Panc1 (cell line): Measurements from ENCODE around the gene GABRD. TPM values are rescaled to one million over a fixed set of nuclear protein-coding genes. Genes with fewer than 3 reads are reported as not detected.

Source experiments
- ATAC-seq: fragments of 200-7000 bp; cut with Tn5 transposase; 2 replicates; pipeline ENCODE4 v1.9.1; 2020; ENCODE audit warnings: mild to moderate bottlenecking, moderate library complexity
- BruUV-seq: library from RNA; stranded (reverse); fragments of 400-500 nt; replicated peaks from 2 replicates; lab custom pipeline; 2021; lab: Mats Ljungman, UMichigan
- CTCF ChIA-PET: fragments of 300-600 bp; sonication (Branson Sonifier 250); formaldehyde crosslinking; loops from one replicate; lab custom pipeline; 2022; ENCODE audit warnings: antibody characterized with exemption; lab: Charles Lee
- POLR2A ChIA-PET: fragments of 300-600 bp; sonication (Branson Sonifier 250); formaldehyde crosslinking; loops from one replicate; lab custom pipeline; 2022; ENCODE audit warnings: antibody characterized with exemption; lab: Charles Lee
- DNase-seq: peaks from one replicate; pipeline ENCODE4 v3.0.0-alpha.2; 2010; ENCODE audit warnings: low read depth, low spot score
- H3K27ac ChIP-seq: 2 replicates; pipeline ENCODE4 v1.5.1; 2011; ENCODE audit warnings: mild to moderate bottlenecking, low read length, inconsistent platforms
- H3K27me3 ChIP-seq: fragments of 200-500 bp; sonication (Bioruptor generic); 2 replicates; pipeline ENCODE4 v1.6.0; 2014; ENCODE audit warnings: low read length, inconsistent platforms; ENCODE audit not compliant: control insufficient read depth, insufficient read depth
- H3K36me3 ChIP-seq: fragments of 200-500 bp; sonication (Bioruptor generic); 2 replicates; pipeline ENCODE4 v1.5.1; 2014; ENCODE audit warnings: inconsistent platforms, mild to moderate bottlenecking, low read length, moderate library complexity; ENCODE audit not compliant: control insufficient read depth, insufficient read depth
- H3K4me1 ChIP-seq: 2 replicates; pipeline ENCODE4 v1.5.1; 2011; ENCODE audit warnings: inconsistent platforms, mild to moderate bottlenecking, low read length, moderate library complexity; ENCODE audit not compliant: control insufficient read depth, insufficient read depth
- H3K4me3 ChIP-seq, 2 experiments: 2 replicates each; pipeline ENCODE4 v1.5.1; 2011 to 2012; ENCODE audit warnings: low read depth in 2 of 2, low read length in 2 of 2, mild to moderate bottlenecking in 2 of 2, inconsistent platforms in 1 of 2, moderate library complexity in 1 of 2
- H3K9me3 ChIP-seq: fragments of 200-500 bp; sonication (Bioruptor generic); 2 replicates; pipeline ENCODE4 v1.5.1; 2014; ENCODE audit warnings: low read depth, mild to moderate bottlenecking, inconsistent platforms, low read length, moderate library complexity; ENCODE audit not compliant: control insufficient read depth, insufficient read depth
- POLR2AphosphoS5 ChIP-seq: IDR thresholded peaks from 2 replicates; pipeline ENCODE4 v1.6.1; 2012; ENCODE audit warnings: mild to moderate bottlenecking, low read depth, low read length, moderate library complexity
- REST ChIP-seq, 2 experiments: IDR thresholded peaks; 2 replicates each; pipeline ENCODE4 v1.6.1; 2011 to 2012; ENCODE audit warnings: low read depth in 2 of 2, control low read depth in 1 of 2, low read length in 1 of 2, mild to moderate bottlenecking in 1 of 2, moderate library complexity in 1 of 2; ENCODE audit not compliant: insufficient read depth in 1 of 2
- SIN3A ChIP-seq: IDR thresholded peaks from 2 replicates; pipeline ENCODE4 v1.6.1; 2012; ENCODE audit warnings: low read depth, mild to moderate bottlenecking, low read length, moderate library complexity, borderline replicate concordance; ENCODE audit not compliant: insufficient read depth
- TCF7L2 ChIP-seq: IDR thresholded peaks from 2 replicates; pipeline ENCODE4 v1.6.1; 2011; ENCODE audit warnings: mild to moderate bottlenecking, low read depth, low read length, inconsistent platforms
- in situ Hi-C: cut with HindIII; loops from 2 replicates; pipeline ENCODE4 v1.10.0; 2016; ENCODE audit warnings: low sequenced_read_pairs, low pct_unique_long_range_greater_than_20kb
- intact Hi-C: fragments of 100-400 bp; cut with micrococcal nuclease; formaldehyde crosslinking; loops from one replicate; pipeline ENCODE4 v1.10.0; 2022; ENCODE audit not compliant: unreplicated experiment
- total RNA-seq: library from RNA; stranded (reverse); gene quantifications from one replicate; pipeline ENCODE4 v1.2.1, GENCODE V29; 2021; ENCODE audit not compliant: unreplicated experiment
- TF ChIP-seq, protein P1 (sequence below): fragments of 450-650 bp; IDR thresholded peaks from 2 replicates; pipeline ENCODE4 v1.5.1; 2017; ENCODE audit warnings: mild to moderate bottlenecking

GABRD gene
- total RNA-seq, 1 experiment from 2014 or later: 3.0 TPM

DNA sequence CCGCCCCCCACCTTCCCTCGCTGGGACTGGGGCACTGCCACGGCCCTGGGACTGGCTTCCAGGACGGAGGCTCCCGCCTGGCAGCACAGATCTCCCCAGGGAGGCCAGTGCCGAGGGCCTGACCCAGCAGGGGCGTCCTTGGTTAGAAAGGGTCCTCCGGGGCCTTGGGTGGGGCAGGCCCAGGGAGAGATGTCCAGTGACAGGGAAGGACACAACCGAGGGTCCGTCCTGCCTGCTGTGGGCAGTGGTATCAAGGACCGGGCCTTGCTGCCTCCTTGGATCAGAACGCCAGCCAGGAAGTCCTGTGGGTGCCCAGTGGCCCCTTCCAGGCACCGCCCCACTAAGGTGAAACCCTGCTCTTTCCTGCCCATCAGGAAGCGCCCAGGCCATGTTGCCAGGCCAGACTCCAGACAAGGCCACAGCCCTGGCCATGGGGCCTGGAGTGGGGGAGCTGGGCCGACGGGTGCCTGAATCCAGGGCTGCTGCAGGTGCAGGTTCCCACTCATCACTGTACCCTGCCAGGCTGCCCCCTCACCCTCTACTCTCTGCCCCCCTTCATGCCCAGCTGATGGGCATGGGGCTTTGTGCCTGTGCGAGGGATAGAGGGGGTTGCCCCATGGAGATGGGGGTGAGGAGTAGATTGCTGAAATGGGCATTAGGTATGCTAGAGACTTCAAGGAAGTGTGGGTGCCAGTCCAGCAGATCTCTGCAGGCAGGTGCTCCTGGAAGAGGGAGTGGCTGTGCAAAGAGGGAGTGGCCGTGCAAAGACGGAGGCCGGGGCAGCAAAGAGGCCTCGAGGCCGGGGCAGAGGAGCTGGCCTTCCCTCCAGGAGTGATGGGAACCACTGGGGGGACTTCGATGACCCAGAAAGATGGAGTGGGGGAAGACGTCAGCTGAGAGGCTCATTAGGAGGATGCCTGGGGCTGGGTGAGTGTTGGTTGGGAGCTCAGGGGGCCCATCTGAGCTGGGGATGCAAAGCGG, 28.9 kb downstream of the GABRD start:
- Histone ChIP-seq H3K27me3 (no peaks in the 10 kb centered on the region), H3K27ac (no peak overlapping the region), H3K4me1 (peaks cover 9% of the 10 kb centered on the region), H3K9me3 (no peaks in the 10 kb centered on the region), H3K36me3 (no peaks in the 10 kb centered on the region; the same call in 1 of the 2 replicates), H3K4me3 (no peak overlapping the region)
- ATAC-seq (no peak), DNase-seq (no peak)
- in situ Hi-C loops: no loop called here
- TF ChIP-seq SIN3A (no peak), TCF7L2 (no peak), REST (IDR thresholded peaks at IDR 0.05; ENCODE audit: insufficient read depth in 1 of 2, low read depth in 2 of 2, low read length in 1 of 2) (no peak), POLR2AphosphoS5 (no peak)
- TF ChIP-seq, protein P1, sequence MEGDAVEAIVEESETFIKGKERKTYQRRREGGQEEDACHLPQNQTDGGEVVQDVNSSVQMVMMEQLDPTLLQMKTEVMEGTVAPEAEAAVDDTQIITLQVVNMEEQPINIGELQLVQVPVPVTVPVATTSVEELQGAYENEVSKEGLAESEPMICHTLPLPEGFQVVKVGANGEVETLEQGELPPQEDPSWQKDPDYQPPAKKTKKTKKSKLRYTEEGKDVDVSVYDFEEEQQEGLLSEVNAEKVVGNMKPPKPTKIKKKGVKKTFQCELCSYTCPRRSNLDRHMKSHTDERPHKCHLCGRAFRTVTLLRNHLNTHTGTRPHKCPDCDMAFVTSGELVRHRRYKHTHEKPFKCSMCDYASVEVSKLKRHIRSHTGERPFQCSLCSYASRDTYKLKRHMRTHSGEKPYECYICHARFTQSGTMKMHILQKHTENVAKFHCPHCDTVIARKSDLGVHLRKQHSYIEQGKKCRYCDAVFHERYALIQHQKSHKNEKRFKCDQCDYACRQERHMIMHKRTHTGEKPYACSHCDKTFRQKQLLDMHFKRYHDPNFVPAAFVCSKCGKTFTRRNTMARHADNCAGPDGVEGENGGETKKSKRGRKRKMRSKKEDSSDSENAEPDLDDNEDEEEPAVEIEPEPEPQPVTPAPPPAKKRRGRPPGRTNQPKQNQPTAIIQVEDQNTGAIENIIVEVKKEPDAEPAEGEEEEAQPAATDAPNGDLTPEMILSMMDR: no peak
- CTCF ChIA-PET: no interaction called here
- POLR2A ChIA-PET: no interaction called here
- BruUV-seq: no TSS peak
- intact Hi-C loops: loop anchor here (5.0 kb wide), 1 partner anchor 106 kb away; no protein-coding TSS in a partner anchor

- Histone ChIP-seq H3K36me3 (no peaks in the 10 kb centered on the region; the same call in 1 of the 2 replicates), H3K9me3 (no peaks in the 10 kb centered on the region), H3K27ac (peak overlapping the region; percentile 66; the same call in 1 of the 2 replicates), H3K4me1 (peaks cover 9% of the 10 kb centered on the region), H3K27me3 (no peaks in the 10 kb centered on the region), H3K4me3 (peak overlapping the region; percentile 65 to 73)
- POLR2A ChIA-PET: no interaction called here
- CTCF ChIA-PET: interaction anchor here (0.6 to 0.9 kb wide), 2 partner anchors 13 to 54 kb away, joined by 4 to 10 read pairs; no protein-coding TSS in a partner anchor
- in situ Hi-C loops (no loop called here), intact Hi-C loops (loop anchor here (5.0 kb wide), 1 partner anchor 107 kb away; no protein-coding TSS in a partner anchor)
- DNase-seq: no peak
- TF ChIP-seq POLR2AphosphoS5: no peak
- TF ChIP-seq, protein P1: peak; percentile 76
- TF ChIP-seq SIN3A: no peak
- no peak for TF ChIP-seq TCF7L2
- TF ChIP-seq REST (IDR thresholded peaks at IDR 0.05; ENCODE audit: insufficient read depth in 1 of 2, low read depth in 2 of 2, low read length in 1 of 2): no peak
- ATAC-seq: peak; percentile 57
- BruUV-seq: no TSS peak
Observed at GRCh38 chr1:2049225-2049717, 30.1 kb downstream of the GABRD start.
